ENCODE results near the gene DUOX2.
"Not testable (repeated sequence)": the region's sequence is repeated elsewhere in the genome, so short reads cannot be mapped to it uniquely, and the experiment has no call there.

The DUOX2 gene

GRCh38 chr15:45105586-45105985 is 8.4 kb downstream of the DUOX2 start:
- no peak for FAIRE-seq
- DNase-seq (ENCODE audit: extremely low spot score, insufficient read length, low read depth): no peak

DNA sequence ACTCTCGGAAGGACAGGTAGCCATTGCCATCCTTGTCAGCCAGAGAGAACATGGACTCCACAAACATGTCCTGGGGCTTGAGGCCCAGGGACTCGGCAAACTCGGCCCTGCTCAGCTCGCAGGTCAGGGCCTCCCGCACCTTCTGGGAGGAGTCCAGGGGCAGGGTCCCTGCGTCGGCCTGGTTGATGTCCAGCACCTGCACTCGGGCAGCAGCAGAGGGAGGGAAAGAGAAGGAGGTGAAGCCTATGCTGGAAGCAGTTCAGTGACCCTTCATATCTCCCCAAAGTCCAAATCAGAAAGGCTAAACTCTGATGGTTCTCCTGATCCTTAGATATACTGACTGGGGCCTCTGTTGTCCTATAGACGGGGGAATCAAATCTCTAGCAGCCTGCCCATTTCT is 9.8 kb downstream of the DUOX2 start:
- not testable (repeated sequence) for FAIRE-seq; DNase-seq (ENCODE audit: extremely low spot score, insufficient read length, low read depth)

DNA sequence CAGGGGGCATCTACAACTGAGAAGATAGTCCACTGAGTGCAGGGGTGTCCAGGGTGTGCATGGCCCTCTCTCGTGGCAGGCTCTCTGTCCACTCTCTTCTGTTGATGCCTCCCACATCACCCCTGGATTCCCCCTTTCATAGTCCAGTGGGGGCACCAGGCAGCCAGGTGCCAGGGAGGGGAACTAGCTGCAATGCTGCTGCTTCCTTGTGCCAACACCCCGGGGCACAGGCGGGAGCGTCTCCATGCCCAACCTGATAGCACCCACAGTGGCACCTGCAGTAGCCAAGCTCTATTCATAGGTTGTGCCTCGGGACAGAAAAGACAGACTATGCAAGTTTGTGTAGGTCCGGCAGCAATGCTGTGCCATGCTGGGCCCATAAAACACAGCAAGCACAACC is 11.7 kb downstream of the DUOX2 start:
- DNase-seq (ENCODE audit: extremely low spot score, insufficient read length, low read depth) (no peak), FAIRE-seq (no peak)

GRCh38 chr15:45101749-45102148 is 12.2 kb downstream of the DUOX2 start:
- FAIRE-seq (no peak), DNase-seq (ENCODE audit: extremely low spot score, insufficient read length, low read depth) (no peak)

DNA sequence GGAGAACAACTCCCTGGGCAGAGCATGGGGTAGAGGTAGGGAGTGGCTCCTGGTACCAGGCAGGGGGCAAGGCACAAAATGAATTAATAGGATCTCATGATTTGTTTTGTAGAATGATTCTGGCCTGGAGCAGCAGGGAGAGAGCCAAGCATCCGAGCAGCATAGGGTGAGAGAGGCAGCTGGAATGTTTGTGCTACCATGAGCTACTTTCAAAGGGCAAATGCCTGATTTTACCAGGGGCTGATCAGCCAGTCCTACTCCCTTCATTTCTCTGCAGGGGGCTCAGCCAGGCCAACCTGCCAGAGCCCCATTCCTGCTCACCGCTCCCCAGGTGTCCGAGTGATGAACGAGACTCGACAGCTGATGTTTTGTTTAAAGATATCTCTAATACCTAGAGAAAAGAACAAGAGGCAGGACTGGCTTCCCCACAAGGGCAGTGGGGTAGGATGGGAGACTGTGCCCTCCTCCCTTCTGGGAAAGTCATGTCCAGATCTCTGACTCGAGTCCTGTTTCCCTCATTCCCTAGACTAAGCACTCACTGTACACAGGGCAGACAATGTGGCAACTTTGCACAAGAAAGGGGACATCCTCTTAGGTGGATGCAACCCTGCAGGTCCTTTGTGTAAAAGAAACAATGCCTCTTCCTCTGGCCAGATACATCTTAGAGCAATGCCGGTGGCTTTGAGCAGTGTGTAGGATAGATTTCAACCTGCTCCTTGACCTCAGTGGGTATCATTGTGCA is 12.9 kb downstream of the DUOX2 start:
- DNase-seq (ENCODE audit: extremely low spot score, insufficient read length, low read depth) (no peak), FAIRE-seq (no peak)

GRCh38 chr15:45099549-45100165 is 14.3 kb downstream of the DUOX2 start:
- FAIRE-seq: no peak
- DNase-seq (ENCODE audit: extremely low spot score, insufficient read length, low read depth): no peak

DNA sequence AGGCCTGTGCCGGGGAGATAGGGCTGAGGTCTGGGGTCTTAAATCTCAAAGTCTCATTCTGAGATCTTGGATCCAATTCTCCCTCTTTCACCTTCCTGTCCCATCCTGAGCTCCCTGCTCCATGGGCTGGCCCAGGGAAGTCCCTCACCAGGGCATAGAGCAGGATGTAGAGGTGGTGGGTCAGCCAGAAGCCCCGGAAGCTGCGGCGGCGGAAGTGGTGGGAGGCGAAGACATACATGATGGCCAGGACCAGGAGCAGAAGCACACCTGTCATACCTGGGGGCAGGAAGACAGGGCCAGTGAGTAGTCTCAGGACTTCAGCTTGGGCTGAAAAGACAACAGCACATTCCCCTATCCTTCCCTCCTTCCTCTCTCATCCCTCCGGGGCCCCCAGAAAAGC is 16.5 kb downstream of the DUOX2 start:
- no peak for DNase-seq (ENCODE audit: extremely low spot score, insufficient read length, low read depth)
- no peak for FAIRE-seq

DNA sequence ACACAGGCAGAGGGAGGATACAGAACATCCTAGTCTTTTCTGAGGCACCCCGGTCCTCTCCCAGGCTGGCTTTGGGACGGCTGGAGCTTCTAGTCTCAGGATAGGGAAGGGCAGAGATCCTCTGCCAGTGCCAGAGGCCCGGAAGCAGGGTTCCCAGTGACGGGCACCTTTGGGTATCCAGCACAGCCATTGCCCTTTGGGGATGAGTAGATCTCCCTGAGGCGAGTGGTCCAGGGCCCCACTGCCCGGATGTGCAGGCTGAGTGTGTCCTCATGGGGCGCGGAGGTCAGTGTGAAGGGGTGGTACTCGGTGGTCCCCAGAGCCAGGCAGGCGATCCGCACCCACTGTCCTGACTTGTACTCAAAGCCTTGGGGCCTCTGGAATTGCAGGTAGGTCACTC is 18.3 kb downstream of the DUOX2 start:
- DNase-seq (ENCODE audit: extremely low spot score, insufficient read length, low read depth) (no peak), FAIRE-seq (no peak)

- FAIRE-seq: no peak
- no peak for DNase-seq (ENCODE audit: extremely low spot score, insufficient read length, low read depth)
Measured at GRCh38 chr15:45094358-45094730, 19.6 kb downstream of the DUOX2 start.

GRCh38 chr15:45093622-45094357 is 20.2 kb downstream of the DUOX2 start:
- no peak for FAIRE-seq
- DNase-seq (ENCODE audit: extremely low spot score, insufficient read length, low read depth): no peak

GRCh38 chr15:45093013-45093412 is 21.0 kb downstream of the DUOX2 start:
- DNase-seq (ENCODE audit: extremely low spot score, insufficient read length, low read depth): no peak
- no peak for FAIRE-seq

GRCh38 chr15:45091576-45091975 is 22.4 kb downstream of the DUOX2 start:
- FAIRE-seq (no peak), DNase-seq (ENCODE audit: extremely low spot score, insufficient read length, low read depth) (no peak)

- no peak for FAIRE-seq
- DNase-seq (ENCODE audit: extremely low spot score, insufficient read length, low read depth): no peak
Measured at GRCh38 chr15:45091161-45091560, 22.8 kb downstream of the DUOX2 start.

GRCh38 chr15:45089712-45090373 is 24.1 kb downstream of the DUOX2 start:
- DNase-seq (ENCODE audit: extremely low spot score, insufficient read length, low read depth) (no peak), FAIRE-seq (no peak)

DNA sequence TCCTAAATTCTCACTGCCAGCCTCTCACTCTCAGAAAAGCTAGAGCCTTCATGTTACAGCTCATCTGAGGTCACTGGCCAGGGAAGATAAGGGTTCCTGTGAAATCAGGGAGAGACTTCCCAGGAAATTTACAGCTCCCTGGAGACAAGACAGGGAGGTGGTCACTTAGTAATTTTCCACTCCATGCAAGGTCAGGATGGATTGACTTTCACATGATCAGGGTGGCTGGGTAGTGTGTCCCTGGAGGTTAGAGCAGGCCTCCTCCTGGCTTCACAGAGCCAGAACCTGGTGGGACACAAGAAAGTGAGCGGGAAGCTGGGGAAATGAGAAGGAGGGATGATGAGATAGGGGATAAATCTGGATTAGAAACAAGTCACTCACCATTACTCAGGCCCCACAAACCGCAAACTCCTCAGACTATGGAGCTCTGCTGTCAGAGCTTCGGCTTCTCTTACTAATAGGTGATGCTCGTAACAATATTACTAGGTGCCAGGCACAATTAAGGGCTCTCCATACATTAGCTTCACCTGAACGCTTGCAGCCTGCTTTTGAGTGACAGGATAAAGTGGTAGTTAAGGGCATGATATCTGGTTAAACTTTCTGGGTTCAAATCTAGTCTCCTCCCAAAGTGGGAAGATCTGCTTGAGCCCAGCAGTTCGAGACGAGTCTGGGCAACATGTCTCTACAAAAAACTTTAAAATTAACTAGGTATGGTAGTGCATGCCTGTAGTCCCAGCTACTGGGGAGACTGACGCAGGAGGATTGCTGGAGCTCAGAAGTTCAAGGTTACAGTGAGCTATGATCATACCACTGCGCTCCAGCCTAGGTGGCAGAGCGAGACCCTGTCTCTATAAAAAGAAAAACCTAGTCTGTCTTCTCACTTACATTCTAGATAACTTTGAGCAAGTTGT is 24.9 kb downstream of the DUOX2 start:
- DNase-seq (ENCODE audit: extremely low spot score, insufficient read length, low read depth) (no peak), FAIRE-seq (no peak)

GRCh38 chr15:45087513-45087912 is 26.5 kb downstream of the DUOX2 start:
- FAIRE-seq: no peak
- DNase-seq (ENCODE audit: extremely low spot score, insufficient read length, low read depth): no peak

- FAIRE-seq (no peak), DNase-seq (ENCODE audit: extremely low spot score, insufficient read length, low read depth) (no peak)
Measured at GRCh38 chr15:45084163-45084562, 29.8 kb downstream of the DUOX2 start.

- FAIRE-seq: no peak
- no peak for DNase-seq (ENCODE audit: extremely low spot score, insufficient read length, low read depth)
Measured at GRCh38 chr15:45083223-45083622, 30.7 kb downstream of the DUOX2 start.

GRCh38 chr15:45082412-45082811 is 31.6 kb downstream of the DUOX2 start:
- DNase-seq (ENCODE audit: extremely low spot score, insufficient read length, low read depth); FAIRE-seq: not testable (repeated sequence)

GRCh38 chr15:45080593-45080992 is 33.4 kb downstream of the DUOX2 start:
- FAIRE-seq; DNase-seq (ENCODE audit: extremely low spot score, insufficient read length, low read depth): not testable (repeated sequence)

Data from GM18507 (cell line).